Inflammatory macrophage treated with lipopolysaccharide for 1 hour (primary cell): ENCODE data around the gene STXBP1.

Source experiments
- DNase-seq, 2 donors: peaks; one replicate each; pipeline ENCODE4 v3.0.0-alpha.2; 2020 to 2022

Gene STXBP1

DNA sequence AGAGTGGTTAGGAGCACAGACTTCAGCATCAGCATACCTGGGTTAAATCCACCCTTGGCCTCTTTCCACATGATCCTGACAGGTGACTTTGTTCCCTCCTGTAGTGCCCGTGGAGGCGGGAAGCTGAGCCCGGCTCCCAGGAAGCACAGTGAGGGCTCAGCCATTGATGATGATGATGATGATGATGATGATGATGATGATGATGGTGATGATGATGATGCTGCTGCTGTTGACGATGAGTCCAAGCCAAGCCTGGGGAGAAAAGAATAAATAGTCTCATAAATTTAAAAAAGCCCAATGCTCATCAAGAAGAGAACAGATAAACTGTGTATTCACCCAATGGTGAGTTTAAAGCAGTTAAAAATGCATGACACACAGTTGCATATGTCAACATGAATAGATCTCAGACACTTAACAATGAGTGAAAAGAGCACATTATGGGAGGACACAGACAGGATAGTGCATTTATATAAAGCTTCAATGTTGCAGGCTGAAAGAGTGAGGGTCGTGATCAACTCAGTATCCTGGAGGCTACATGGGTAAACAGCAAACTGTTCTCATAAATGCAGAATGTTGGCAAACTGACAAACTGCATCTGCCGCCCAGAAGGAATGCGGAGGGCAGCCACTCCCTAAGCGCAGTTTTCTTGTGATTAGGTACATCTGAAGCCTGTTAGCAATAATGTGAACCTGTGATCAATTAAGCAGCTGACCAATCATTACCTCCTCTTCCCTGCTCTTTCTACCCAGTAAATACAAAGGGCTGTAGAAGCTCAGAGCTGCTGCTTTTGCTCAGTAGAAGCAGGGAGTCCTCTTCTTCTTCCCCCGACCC lies 83.0 kb downstream of the STXBP1 start:
- no peak for DNase-seq

DNA sequence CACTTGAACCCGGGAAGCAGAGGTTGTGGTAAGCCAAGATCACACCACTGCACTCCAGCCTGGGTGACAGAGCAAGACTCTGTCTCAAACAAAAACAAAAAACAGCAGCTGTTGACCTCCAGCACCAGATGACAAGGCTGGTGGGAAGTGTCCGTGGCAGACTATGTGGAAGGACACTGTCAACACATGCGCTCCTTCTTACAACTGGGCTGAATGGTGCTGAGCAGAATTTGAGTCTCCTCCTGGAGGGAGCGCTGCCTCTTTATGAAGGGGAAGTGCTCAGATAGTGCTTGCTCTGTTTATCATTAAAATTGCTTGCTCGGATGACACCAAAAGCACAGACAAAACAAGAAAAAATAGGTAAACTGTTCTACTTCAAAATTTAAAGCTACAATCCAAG lies 85.5 kb downstream of the STXBP1 start:
- no peak for DNase-seq

- DNase-seq, result no peak
Measured at GRCh38 chr9:127698386-127698785, 86.3 kb downstream of the STXBP1 start.

GRCh38 chr9:127698985-127699670 lies 87.1 kb downstream of the STXBP1 start:
- DNase-seq, result peak; percentile 97

DNA sequence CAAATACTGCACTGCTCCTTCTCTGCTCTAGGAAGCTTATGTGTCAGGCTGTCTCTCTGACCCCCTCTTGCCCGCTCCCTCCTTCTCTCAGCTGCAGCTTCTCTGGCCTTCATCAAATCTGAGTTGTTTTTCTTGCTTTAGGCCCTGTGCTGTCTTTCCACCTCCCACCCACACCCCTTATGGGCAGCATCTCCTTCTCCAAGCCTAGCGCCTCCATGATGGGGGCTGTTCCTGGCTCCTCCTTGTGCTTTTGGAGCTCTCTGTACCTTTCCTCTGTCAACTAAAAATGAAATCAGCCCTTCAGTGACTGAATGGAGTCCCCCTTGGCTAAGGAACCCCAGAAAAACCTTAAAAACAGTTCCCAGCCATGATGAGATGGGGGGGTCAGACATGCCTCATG lies 88.1 kb downstream of the STXBP1 start:
- no peak for DNase-seq

DNA sequence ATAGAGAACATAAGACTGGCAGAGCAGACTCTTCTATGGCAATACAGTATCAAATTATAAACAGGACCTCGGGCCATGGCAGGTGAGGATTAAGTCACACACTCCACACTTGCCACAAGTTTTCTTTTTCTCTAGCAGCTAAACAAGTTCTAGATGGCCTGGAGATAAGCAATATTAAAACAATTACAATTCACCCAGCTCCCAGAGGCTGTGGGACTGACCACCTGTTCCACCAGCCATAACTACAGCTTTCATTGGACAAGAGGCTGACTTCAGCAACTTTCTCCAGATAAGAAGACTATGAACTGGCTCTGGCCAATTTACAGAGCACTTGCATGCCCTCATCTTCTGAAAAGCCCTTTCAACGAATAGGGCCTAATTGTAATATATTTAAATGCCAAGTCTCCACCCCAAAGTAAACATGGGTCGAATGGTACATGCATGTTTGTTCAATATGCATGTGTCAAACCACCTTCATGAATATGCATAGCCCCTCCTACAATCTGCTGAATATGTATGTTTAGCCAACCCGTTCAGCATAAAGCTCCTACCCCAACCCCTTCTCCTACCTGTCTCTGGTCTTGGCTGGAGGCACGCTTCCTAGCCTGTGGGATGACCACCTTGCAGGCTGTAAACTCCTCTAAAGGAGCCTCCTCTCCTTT lies 88.6 kb downstream of the STXBP1 start:
- no peak for DNase-seq

DNA sequence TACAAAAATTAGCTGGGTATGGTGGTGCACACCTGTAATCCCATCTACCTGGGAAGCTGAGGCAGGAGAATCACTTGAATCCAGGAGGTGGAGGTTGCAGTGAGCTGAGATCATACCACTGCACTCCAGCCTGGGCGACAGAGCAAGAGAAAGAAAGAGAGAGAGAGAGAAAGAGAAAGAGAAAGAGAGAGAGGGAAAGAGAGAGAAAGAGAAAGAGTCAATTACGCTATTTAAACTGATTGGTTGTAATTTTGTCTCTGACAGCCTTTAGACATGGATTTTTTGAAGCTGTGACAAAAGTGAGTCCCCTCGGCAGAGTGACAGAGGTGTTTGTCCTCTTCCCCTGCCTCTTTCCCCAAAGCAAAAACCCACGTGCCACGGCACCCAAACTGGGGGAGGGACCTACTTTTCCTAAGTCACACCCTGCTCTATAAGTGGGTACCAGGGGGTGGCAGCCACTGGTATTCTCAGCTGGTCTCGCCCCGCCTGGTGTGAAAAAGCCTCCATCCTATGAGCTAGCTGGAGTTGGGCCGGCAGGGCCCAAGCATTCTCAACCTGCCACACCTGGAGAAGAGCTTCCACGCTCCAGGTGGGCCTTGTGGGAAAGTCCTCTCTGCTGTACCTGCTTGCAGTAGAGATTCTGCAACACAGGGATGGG lies 91.3 kb downstream of the STXBP1 start:
- DNase-seq, result no peak

GRCh38 chr9:127705577-127706379 lies 93.7 kb downstream of the STXBP1 start:
- DNase-seq, result no peak

GRCh38 chr9:127706836-127707241 lies 94.8 kb downstream of the STXBP1 start, which contains the start of gene CFAP157:
Gene CFAP157, plus strand, starts transcription at chr9:127706988. Its CDS starts 44 bp downstream, at chr9:127707032.
- no peak for DNase-seq

- no peak for DNase-seq
Measured at GRCh38 chr9:127707766-127708165, 95.7 kb downstream of the STXBP1 start.

DNA sequence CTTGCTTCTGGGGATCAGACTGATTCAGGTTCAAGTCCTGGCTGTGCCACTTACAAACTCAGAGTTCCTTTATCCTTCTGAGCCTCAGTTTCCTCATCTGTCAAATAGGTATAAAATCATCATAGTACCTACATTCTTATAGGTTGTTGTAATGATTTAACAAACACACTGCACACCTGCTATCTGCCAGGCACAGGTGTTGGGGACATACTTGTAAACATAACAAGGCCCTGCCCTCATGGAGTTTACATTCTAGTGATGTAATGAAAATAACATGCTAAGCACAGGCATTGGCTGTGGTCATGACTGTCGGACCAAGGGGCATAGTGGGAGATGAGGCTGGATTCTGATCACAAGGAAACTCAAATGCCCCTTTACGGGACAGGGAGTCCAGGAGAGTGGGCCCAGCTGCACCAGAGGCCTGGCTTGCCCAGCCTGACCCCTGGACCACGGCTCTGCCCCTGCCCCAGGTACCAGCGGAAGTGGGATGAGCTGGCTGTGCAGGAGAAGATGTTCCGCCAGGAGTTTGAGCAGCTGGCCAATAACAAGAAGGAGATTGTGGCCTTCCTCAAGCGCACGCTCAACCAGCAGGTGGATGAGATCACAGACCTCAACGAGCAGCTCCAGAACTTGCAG lies 97.0 kb downstream of the STXBP1 start:
- DNase-seq, result no peak

GRCh38 chr9:127710204-127710783 lies 98.2 kb downstream of the STXBP1 start:
- DNase-seq, result no peak

DNA sequence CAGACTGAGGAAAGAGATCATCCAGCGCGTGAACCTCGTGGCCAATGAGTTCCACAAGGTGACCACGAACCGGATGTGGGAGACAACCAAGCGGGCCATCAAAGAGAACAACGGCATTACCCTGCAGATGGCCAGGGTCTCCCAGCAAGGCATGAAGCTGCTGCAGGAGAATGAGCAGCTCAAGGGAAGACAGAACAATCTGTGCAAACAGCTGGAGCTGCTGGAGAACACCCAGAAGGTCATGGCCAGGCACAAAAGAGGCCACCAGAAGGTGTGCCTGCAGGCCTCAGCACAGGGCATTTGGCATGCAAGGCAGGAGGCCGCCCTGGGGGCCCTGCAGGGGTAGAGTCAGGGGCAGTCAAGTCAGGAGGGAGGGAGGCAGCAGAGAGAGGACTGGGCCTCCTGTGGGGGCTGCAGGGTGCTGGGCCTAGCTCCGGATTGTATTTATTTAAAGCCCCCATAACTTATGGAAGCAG lies 99.2 kb downstream of the STXBP1 start:
- DNase-seq, result no peak

DNA sequence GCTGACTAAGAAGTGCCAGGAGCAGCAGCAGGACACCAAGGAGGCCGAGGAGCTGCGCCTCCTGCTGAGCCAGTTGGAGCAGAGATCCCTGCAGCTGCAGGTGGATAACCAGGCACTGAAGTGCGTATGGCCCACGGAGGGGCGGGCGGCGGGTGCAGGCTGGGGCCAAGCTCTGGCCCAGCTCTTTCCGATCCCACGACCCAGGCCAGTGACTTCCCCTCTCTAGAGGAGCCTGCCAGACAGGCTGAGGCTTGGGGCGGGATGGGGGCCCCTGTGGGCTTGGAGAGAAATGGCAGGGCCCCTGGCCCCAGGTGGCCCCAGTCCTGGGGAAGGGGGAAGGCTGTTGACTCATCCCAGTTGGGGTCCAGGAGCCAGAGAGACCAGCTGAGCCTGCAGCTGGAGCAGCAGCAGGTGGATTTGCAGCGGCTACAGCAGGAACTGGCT lies 99.8 kb downstream of the STXBP1 start:
- no peak for DNase-seq

- DNase-seq, result no peak
Measured at GRCh38 chr9:127712371-127712770, 100.3 kb downstream of the STXBP1 start.

DNA sequence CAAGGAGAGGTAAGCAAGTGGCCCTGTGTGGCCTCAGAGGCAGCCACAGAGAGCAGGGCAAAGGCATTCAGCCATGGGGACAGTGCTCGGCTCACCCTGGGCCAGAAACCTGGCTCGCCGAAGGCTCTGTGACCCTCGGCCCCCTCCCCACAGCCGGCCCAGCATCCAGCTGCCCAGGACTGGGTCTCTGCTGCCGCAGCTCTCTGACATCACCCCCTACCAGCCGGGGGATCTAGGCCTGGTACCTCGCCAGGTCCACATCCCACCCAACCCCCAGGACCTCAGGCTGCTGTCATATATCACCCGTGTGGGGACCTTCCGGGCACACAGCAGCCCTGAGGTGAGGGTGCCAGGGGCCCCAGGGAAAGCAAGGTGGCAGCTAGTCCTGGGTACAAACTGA lies 100.8 kb downstream of the STXBP1 start:
- no peak for DNase-seq

- no peak for DNase-seq
Measured at GRCh38 chr9:127714020-127714750, 102.1 kb downstream of the STXBP1 start.

DNA sequence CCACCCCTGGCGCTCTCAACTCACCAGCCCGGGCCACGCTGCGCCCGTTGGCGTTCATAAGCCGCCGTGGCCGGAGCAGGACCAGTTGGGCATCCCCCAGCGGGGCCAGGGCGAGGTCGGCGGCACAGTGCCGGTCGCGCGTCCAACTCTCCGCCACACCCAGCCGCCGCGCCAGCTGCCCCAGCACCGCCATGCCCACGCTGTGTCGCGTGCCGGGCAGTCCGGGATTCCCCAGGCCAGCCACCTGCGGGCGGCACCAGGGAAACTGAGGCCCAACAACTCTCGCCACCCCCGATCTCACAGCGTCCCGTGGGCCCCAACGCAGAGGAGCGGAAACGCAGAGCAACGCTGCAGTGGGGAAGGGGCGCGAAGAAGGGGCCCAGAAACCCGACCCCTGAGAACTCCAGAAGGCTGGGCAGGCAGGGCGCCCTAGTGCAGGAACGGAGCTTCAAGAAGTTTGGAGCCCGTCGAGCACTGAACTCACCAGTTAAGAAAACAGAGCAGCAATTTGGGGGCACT lies 102.9 kb downstream of the STXBP1 start:
- peak; percentile 22 to 26 for DNase-seq

GRCh38 chr9:127715470-127716337 lies 103.6 kb downstream of the STXBP1 start, which contains the start of the genes PTRH1 and TTC16:
Gene PTRH1, minus strand, starts transcription at chr9:127715663. Its CDS starts 24 bp downstream, at chr9:127715639.
Gene TTC16, plus strand, starts transcription at chr9:127716079. Its CDS starts 67 bp downstream, at chr9:127716146.
- peak; percentile 95 to 98 for DNase-seq
